Esophagus muscularis mucosa (tissue), 3 donors: Measurements from ENCODE around the gene CBLC.

Experiments
- POLR2A ChIP-seq: fragments of 450-650 bp; IDR thresholded peaks from one replicate; pipeline ENCODE4 v1.6.1; 2017; ENCODE audit warnings: antibody characterized with exemption, moderate library complexity, mild to moderate bottlenecking, low read depth
- POLR2AphosphoS5 ChIP-seq, 2 donors: sonication (generic); formaldehyde crosslinking; IDR thresholded peaks; one replicate each; pipeline ENCODE4 v1.6.1; 2017; ENCODE audit warnings: antibody characterized with exemption in 2 of 2
- TF ChIP-seq, protein P1 (sequence below), 3 experiments: fragments of 200-600 bp in 2 of 3; fragments of 450-650 bp in 1 of 3; sonication (generic) in 2 of 3; IDR thresholded peaks; one replicate each; pipeline ENCODE4 v1.5.1; 2017 to 2019; ENCODE audit warnings: antibody characterized with exemption in 3 of 3, mild to moderate bottlenecking in 2 of 3, moderate library complexity in 1 of 3

DNA sequence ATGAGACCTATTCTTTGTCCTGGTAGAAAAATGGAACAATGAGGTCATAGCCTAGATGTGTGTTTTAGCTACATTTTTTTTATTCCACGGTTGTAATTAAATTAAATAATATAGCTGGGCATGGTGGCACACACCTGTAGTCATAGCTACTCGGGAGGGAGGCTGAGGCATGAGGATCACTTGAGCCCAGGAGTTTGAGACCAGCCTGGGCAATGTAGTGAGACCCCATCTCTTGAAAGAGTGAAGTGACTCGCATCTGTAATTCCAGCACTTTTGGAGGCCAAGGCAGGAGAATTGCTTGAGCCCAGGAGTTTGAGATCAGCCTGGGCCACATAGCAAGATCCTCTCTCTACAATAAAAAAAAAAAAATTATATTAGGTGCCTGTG is 11.7 kb upstream of the CBLC start:
- TF ChIP-seq, protein P1, sequence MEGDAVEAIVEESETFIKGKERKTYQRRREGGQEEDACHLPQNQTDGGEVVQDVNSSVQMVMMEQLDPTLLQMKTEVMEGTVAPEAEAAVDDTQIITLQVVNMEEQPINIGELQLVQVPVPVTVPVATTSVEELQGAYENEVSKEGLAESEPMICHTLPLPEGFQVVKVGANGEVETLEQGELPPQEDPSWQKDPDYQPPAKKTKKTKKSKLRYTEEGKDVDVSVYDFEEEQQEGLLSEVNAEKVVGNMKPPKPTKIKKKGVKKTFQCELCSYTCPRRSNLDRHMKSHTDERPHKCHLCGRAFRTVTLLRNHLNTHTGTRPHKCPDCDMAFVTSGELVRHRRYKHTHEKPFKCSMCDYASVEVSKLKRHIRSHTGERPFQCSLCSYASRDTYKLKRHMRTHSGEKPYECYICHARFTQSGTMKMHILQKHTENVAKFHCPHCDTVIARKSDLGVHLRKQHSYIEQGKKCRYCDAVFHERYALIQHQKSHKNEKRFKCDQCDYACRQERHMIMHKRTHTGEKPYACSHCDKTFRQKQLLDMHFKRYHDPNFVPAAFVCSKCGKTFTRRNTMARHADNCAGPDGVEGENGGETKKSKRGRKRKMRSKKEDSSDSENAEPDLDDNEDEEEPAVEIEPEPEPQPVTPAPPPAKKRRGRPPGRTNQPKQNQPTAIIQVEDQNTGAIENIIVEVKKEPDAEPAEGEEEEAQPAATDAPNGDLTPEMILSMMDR (IDR thresholded peaks at IDR 0.05) = no peak
- TF ChIP-seq POLR2AphosphoS5 (IDR thresholded peaks at IDR 0.05) (no peak), POLR2A (no peak)
